NCI-H526 (cell line): ENCODE results near the gene AP1M1.
"Not testable (repeated sequence)": the region's sequence is repeated elsewhere in the genome, so short reads cannot be mapped to it uniquely, and the experiment has no call there.

Experiments used
- DNase-seq, 2 experiments: peaks; one replicate each; lab custom pipeline; 2025; lab: John Stamatoyannopoulos, UW

The AP1M1 gene

DNA sequence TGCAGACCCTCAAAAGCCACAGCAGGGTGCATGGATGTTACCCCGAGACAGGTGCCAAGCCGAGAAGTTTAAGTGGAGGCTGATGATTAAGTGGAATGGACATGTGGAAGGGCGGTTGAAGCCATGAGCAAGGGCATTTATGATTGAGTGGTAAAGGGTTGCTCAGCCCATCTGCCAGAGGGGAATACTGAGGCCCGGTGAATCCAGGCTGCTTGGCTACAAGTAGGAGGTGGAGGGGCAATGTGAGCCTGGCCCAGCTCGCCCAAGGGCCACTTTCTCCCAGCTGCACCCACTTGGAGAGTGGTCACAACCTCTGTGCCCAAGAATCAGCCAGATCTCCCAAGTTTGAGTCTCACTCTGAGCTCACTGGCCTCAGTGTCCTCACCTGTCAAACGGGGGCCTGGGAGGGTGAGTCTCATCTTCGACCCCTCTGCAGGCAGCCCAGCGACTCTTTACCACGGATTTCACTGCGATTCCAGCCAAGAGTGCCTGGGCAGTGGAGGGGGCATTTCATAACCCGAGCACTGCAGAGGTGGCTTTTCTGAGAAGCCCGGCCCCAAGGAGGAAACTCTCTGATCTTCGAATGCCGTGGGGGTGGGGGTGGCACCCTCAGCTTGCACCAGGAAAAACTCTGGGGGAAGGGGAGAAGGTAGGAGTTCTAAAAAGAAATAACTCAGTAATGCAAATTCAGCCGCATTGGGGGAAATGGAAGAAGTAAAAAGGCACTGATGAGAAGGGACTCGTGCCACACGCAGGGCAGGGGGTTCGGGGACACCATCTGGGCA is 64.1 kb downstream of the AP1M1 start:
- DNase-seq, result no peak

DNA sequence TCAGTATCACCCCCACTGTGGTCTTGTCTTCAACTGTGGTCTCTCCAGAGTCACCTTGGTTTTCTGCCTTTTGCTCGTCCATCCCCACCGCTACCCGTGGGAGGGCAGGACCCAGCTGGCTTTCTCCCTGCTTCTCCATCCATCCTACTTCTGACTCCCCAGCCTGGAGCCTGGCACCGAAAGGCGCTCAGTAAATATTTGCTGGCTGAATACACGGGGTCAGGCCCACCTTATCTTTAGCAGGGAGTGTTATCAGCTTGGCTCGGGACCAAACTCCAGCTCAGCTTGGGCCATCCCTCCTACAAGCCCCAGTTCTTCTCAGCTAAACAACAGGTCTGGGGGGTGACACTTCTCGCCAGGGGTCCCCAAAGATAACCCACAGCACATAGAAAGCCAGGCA is 64.9 kb downstream of the AP1M1 start:
- DNase-seq, result no peak

DNA sequence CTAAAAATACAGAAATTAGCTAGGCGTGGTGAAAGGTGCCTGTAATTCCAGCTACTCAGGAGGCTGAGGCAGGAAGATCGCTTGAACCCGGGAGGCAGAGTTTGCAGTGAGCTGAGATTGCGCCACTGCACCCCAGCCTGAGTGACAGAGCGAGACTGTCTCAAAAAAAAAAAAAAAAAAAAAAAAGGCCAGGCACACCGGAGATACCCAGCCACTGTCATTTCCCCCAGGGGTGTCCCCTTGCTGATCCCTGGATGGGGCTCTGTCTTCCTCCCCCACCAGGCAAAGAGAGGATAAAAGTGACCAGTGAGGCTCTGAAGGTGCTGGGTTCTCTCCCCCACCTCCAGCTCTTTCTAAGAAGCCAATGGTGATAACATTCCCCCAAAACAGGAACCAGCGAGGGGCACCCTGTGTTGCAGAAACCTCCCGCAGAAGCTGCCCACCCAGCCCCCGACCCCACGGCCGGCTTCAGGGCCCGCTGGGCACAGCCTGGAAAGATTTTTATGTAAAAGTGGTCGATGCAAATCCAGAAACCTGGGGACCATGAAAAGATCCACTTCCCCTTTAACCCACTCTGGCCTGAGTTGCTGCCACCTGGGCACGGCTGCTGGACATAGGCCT is 65.5 kb downstream of the AP1M1 start:
- no peak for DNase-seq

DNA sequence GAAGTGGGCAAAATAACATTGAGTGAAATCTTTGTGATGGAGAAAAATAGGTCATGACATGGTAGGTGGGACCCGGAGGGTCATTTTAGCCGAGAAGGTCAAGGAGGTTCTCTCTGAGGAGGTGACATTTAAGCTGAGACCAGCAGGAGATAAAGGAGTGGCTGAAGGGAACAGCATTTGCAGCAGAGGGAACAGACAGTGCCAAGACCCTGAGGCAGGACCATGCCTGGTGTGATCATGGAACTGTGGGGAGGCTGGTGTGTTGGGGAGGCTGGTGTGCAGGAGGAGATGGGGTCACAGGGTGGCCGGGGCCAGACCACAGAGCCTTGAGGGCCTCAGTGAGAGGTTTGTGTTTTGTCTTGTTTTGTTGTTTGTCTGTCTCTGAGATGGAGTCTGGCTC is 67.5 kb downstream of the AP1M1 start:
- no peak for DNase-seq

DNA sequence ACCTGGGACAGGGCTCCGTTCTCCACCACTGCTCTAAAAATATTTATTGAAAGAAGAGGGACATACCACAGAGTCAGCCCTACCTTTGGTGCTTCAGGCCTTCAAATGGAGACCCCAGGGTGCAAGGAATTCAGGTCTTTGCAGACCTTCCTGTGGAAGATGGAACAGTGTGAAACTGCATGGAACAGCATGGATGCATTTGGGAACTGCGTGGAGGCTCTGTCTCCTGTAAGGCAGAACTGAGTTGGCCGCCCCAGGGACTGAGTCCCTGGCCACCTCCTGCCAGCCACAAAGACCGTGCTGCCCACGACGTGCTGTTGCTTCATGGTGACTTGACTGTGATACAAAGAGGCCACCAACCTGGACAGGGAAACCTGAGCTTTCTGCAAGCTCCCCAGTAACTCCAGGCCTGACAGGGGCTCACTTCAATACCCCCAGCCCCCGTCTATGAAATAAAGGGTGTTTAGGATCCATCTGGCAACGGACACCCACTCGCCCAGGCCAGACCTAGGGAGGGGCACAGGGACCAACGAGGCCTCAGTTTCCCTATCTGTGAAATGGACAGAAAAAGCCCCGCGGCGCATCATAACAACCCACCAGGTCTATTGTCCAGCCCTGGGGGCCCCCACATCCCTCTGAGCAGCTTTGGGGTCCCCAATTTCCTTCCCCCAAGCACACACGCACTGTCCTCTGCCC is 68.3 kb downstream of the AP1M1 start:
- DNase-seq, result no peak

DNA sequence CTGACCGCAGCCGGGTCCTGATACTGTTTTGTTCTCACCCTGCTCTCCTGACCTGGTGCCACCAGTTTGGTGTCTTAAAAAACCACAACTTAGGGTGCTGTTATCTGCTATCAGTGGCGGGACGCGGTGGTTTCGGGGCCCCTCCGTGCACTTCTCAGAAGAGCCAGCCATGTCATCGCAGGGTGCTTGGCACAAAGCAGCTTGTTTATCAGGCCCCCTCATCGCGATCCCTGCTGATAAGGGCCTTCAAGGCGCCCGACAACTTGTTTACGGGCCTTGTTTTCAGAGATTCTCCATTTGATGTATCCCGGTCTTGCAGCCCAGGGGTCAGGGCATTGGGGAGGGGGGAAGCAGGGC is 68.9 kb downstream of the AP1M1 start:
- DNase-seq, result no peak

DNA sequence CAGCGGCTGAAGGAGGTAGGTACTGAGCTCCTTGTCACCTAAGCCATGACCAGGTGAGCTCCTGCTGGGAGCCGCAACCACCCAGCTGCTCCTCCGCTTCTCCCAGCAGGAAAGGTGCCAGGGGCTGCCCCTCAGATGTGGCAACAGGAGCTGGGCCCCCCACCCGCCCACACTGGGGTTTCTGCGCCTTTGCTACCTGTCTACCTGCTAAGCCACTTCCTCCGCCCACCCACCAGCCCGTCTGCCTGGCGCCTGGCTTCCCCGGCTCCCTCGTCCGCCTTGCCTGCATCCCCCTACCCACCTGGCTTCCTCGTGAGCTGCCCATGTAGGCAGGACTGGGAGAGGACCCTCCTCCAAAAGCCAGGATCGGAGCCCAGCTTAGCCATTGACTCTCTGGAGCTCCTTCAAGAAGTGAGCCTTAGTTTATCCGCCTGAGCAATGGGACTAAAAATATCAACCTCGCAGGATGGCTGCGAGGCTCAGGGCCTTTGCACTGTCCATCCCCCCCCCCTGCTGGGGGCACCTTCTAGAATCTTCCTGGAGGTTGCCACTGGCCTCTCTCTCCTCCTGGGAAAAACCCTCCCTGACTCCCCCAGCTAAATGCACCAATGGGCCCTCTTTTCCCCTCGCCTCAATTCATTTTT is 71.1 kb downstream of the AP1M1 start:
- no peak for DNase-seq

DNA sequence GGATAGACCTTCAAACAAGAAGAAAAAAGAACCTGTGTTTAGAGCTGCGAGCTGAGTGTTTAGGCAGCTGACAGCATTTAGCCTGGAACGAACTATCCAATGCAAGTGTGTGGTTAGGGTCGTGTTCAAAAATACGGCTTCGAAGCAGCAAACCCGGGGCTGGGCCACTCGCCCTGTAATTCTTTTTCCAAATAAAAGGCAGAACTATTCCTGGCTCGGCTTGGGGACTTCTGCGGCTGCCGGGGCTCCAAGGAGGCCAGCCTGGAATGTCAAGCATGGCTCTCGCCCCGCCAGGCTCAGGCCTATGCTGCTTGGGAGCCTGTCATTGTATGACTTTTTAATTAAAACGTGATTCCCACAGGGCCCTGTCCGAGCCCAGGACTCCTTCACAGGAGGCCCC is 75.2 kb downstream of the AP1M1 start:
- DNase-seq, result no peak

DNA sequence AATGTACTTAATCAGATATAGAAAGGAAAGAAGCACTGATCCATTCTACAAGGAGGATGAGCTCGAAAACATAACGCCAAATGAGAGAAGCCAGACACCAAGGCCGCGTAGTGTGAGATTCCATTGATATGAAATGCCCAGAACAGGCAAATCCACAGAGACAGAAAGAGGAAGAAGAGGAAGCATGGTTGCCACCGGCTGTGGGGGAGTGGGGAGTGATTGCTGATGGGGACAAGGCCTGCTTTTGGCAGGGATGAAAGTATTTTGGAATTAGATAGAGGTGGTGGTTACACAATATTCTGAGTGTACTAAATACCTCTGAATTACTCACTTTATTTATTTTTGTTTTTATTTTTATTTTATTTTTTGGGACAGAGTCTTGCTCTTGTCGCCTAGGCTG is 76.7 kb downstream of the AP1M1 start:
- DNase-seq, result no peak

DNA sequence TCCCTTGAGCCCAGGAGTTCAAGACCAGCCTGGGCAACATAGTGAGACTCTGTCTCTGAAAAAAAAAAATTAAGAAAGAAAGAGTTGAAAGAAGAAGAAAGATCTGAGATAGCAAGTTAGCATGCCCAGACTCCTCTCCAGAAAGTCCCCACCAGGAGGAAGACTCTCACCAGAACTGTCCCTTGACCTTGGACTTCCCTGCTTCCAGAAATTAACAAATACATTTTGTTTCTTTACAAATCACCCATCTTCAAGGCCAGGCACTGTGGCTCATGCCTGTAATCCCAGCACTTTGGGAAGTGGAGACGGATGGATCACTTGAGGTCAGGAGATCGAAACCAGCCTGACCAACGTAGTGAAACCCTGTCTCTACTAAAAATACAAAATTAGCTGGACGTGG is 82.6 kb downstream of the AP1M1 start:
- DNase-seq, result no peak

DNA sequence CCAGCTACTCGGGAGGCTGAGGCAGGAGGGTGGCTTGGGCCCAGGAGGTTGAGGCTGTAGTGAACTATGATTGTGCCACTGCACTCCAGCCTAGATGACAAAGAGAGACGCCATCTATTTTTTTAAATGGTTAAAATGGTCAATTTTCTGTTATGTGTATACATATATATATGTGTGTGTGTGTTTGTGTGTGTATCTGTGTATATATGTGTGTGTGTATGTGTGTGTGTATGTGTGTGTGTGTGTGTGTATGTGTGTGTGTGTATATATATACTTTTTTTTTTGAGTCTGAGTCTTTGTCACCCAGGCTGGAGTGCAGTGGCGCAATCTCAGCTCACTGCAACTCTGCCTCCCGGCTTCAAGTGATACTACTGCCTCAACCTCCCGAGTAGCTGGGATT is 84.0 kb downstream of the AP1M1 start:
- no peak for DNase-seq

DNA sequence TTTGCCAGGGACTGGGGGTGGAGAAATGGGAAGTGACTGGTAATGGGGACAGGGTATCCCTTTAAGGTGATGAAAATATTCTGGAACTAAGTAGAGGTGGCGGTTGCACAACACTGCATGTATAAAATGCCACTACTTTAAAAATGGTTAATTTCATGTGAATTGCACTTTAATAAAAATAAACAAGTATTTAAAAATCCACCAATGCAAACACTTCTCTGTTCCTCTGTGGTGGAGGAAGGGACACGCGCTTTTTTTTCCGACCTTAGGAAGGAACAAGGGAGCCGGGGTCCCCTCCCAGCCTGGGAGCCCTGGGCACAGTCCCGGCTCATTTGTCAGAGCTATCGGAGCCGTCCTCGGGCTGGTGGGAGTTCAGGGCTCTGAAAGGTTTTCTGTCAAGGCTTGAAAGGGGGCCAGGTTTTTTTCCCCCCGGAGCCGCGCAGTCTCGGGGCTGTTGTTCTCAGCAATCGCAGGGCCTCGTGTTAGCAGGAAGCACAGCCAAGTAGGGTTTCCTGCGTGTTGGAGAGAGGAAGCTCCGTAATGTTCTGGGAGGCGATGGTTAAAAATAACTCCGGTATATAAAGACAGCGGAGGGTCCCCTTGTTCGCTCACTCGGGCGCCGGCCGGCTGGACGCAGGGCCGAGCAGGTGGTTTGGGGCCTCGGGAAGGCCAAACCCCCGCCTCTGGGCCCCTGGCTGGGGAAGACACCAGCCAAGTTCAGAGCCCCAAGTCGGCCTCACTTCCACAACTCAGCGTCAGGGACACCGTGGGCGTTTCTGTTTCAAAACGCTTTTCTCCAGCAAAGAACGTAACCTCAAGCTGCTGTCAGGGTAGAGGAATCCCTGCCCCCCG is 85.7 kb downstream of the AP1M1 start:
- DNase-seq, result no peak

DNA sequence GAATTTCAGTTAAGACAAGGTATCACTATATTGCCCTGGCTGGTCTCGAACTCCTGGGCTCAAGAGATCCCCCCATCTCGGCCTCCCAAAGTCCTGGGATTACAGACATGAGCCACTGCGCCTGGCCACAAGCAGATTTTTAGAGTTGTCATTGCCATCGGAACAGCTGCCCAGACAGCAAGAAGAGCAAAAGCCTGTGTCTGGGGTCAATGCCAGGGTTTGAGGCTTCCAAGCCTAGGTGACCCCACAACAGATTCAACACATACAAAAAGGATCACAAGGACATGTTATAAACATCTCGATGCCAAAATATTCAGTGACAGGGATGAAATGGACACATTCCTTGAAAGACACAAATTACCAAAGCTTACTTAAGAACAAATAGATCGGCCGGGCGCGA is 86.8 kb downstream of the AP1M1 start:
- no peak for DNase-seq

DNA sequence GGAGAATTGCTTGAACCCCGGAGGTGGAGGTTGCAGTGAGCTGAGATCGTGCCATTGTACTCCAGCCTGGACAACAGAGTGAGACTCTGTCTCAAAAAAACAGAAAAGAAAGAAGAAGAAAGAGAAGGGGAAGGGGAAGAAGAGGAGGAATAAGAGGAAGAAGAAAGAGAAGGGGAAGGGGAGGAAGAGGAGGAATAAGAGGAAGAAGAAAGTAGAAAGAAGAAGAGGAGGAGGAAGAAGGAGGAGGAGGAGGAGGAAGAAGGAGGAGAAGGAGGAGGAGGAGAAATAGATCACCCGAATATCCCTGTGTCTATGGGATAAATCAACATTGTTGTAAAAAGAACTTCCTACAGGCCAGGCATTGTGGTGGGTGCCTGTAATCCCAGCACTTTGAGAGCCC is 87.4 kb downstream of the AP1M1 start:
- DNase-seq, result not testable (repeated sequence)

DNA sequence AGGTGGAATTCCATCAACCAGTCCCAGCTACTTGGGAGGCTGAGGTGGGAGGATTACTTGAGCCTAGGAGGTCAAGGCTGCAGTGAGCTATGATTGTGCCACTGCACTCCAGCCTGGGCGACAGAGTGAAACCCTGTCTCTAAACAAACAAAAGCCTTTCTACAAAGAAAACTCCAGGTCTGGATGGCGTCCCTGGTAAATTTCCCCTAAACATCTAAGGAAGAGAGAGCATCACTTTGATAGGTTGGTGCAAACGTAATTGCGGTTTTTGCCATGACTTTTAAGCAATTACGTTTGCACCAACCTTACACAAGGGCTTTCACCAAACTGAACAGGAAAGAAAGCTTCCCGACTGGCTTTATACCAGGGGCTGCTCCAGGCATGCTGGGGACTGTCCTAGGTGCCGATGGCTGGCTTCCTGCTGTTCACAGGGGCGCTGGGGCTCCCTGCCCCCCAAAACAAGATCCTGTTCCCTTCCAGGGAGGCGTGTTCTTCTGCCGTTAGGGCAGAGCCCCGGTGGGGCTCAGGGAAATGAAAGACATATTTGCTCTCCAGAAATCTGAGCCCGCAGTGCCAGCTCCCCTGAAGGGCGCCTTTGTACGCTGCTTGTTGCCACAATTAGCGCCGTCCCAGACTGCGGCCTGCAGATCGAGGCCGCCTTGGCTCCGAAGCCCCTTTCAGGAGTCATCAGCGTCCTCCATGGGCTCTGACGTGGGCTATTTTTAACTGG is 88.2 kb downstream of the AP1M1 start:
- peak in 1 of 2 experiments; percentile 12 for DNase-seq

DNA sequence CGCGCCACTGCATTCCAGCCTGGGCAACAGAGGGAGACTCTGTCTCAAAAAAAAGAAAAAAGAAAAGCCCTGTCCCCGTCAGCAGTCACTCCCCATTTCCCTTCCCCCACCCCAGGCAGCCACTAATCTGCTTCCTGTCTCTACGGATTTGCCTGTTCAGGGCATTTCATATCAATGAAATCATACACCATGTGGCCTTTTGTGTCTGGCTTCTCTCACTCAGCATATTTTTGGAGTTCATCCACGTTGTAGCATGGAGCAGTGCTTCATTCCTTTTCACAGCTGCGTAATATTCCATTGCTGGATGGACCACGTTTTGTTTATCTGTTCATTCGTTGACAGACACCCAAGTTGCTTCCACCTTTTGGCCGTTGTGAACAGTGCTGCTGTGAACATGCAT is 90.8 kb downstream of the AP1M1 start:
- DNase-seq, result no peak

DNA sequence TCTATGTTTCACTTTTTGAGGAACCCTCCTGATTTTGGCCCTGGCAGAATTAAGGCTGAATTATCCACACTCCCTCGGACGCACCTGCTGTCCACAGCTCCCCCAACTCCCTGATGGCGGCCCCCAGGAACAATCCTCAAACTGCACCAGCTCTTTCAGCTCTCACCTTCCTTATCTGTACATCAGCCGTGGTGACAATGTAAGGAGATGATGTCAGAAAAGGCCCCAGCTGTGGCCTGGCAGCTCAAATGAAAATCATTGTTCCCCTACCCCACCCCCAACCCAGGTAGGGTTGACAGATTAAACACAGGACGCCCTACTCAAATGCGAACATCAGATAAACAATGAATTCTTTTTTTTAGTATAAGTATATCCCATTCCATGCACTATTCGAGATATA is 91.9 kb downstream of the AP1M1 start:
- no peak for DNase-seq

DNA sequence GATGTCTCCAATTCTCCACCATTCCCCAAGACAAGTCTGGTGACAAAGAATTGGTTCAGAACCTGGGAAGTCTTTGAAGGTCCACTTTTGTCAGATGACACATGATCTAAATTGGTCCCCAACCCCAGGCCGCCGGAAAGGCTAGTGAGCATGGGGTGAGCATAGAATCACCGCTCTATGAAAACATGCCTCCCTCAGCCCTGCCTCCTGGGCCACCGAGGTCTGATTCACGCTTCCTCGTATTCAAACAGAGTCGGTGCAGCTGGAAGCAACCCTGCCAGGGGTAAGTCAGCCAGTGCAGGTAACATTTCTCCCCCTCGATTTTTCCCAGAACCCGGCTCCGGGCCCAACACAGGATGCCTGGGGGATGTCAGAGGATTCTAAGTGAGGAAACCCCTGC is 93.0 kb downstream of the AP1M1 start:
- no peak for DNase-seq

DNA sequence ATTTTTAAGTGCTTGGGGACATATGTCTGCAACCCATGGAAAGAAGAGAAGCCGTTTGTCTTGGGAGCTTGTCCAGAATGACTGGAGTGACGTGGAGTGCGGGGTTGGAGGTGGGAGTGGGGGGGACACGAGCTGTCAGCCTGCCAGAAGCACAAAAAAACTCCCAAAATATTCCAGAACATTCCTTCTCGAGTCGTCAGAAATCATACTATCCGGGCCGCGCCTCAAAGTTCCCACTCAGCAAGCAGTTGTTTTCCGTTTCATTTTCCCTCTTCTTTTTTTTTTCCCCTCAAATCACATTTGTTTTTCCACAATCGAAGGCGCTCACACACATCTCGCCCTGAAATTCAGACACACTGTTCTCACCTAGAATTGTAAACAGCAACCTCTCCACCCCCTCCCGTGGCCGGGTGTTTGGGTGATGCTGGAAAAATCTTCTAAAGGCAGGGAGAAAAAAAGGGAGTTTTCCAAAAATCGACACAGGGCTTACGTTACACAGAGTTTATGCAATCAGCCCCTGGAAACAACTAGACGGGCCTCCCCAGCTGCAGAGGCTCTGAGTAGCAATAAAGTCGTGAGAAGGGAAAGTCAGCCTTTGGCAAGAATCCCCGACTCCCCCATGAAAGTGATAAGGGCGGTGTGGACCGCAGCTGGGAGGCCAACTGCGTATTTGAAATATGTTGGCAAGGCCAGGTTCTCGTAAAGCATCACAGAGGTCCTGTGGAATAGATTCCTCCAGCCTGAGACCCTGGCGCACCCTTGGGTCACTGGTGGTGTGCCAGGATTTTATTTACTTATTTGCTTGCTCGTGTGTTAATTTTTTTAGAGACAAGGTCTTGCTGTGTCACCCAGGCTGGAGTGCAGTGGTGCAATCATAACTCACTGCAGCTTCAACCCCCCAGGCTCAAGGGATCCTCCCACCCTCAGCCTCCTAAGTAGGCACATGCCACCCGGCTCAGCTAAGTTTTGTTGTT is 95.7 kb downstream of the AP1M1 start:
- no peak for DNase-seq

DNA sequence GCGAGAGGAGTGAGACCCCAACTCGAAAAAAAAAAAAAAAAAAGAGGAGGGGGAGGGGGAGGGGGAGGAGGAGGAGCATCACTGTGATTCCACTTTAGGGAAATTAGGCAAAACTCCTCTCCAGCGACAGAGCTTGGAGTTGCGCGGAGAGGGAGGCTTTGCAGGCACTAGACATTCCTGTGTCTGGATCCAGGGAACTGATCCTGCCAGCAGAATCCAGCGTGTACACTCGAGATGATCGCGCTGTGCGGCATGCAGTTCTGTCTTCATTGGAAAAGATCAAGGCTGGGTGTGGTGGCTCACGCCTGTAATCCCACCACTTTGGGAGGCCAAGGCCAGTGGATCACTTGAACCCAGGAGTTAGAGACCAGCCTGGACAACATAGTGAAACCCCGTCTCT is 97.3 kb downstream of the AP1M1 start:
- DNase-seq, result no peak
